ENCODE measurements around the gene SLC44A5.
"Not testable (repeated sequence)": the region's sequence is repeated elsewhere in the genome, so short reads cannot be mapped to it uniquely, and the experiment has no call there.

Gene SLC44A5

GRCh38 chr1:75520862-75521475 is 89.9 kb downstream of the SLC44A5 start:
- ATAC-seq = no peak

- ATAC-seq = no peak
These were observed 91.1 kb downstream of the SLC44A5 start for GRCh38 chr1:75519651-75520427.

DNA sequence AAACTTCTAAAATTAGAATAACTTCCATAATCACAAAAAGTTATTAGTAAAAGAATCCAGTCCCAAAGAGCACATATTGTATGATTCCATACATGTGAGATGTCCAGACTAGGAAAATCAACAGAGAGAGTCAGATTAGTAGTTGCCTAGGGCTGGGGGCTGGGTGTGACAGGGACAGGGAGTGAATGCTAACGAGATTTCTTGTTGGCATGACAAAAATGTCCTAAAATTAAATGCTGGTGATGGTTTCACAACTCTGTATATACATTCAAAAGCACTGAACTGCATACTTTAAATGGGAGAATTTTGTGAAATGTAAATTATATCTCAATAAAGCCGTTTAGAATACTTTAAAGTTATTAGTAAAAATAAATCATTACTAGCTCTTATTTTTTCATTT is 92.2 kb downstream of the SLC44A5 start:
- no peak for ATAC-seq

DNA sequence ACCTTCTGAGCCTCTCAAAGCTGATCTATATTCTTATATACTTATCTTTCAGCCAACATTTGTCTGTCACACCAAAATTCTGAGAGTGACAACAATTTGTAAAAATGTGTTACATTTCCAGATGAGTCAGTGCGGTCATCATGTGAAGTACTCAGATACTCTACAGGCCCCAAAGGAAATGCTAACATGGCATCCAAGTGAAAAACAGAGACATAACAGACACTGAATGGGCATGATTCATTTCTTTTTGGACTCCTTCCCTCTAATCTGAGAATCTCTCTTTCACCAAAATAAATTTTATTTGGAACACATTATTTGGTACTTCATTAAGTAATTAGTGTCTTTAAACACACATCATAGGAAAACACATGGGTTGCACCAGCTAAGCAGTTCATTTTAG is 96.6 kb downstream of the SLC44A5 start:
- ATAC-seq = no peak

- no peak for ATAC-seq
These were observed 103.9 kb downstream of the SLC44A5 start for GRCh38 chr1:75506976-75507375.

DNA sequence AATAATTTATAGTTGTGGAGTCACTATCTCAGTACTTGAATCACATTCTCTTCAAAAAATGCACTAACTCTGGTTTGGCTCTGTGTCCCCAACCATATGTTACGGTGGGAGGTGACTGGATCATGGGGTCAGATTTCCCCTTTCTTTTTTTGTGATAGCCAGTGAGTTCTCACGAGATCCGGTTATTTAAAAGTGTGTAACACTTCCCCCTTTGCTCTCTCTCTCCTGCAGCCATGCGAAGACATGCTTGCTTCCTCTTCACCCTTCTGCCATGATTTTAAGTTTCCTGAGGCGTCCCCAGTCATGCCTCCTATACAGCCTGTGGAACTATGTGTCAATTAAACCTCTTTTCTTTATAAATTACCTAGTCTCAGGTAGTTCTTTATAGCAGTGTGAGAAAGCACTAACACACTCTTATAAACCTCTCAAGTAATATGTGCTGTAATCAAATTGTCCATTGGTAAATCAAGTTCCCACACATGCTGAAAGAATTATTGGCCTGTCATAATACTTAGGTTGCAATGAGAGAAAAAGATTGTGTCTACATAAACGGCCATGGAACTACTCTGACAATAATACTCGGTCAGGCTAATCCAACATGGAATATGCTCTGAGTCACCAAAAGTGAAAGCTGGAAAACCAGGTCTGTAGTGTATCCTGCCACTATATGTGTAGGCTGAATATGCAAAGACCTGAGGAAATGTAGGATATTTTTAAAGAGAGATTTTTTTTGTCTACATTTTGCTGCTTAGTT is 107.5 kb downstream of the SLC44A5 start:
- ATAC-seq = no peak

DNA sequence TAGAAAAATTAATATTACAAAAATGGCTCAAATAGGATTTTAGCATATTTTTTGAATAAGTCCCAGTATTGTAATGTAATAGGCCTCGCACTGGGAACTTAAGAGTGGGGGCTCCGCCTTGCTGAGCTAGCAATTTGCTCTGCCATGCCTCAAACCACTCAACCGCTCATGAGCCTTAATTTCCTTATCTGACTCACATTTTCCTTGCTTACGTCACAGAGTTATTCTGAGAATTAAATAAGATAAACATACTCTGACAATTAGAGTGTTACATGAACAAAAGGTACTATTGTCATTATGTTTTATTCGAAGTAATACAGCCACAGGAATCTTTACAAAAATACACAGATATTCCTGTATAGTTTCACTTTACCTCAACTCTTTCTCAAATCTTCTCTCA is 108.1 kb downstream of the SLC44A5 start:
- ATAC-seq = no peak

DNA sequence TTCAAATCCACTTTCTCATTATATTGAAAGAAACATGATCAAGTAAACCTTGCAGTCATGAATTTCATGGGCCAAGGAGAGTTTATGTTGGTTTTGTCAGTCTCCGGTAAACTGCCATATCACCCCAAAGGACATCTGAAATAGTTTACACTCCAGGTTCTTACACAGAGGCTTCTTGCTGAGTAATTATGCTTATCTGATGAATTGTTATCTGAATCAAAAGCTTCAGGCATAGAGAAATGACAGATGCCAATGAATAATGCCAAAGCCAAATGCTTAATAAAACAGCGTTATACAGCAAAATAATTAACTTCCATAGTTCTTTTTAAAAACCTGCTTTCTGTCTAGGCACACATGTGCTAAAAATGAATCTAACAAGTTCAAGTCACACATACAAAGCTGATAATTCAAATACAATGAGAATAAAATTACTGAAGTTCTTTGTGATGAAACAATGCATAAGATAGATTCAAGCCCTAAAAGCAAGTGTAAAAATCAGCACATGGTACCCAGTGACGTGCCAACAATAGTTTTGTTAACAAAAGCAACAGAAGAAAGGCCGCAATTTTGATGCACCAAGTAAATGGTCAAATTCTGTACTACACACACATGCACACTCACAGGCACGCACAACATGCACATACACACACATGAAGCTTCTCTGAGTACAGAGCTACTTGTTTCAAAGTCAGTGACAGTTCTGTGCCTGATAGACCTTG is 109.2 kb downstream of the SLC44A5 start:
- no peak for ATAC-seq

- no peak for ATAC-seq
These were observed 118.9 kb downstream of the SLC44A5 start for GRCh38 chr1:75492011-75492410.

- ATAC-seq = no peak
These were observed 123.5 kb downstream of the SLC44A5 start for GRCh38 chr1:75487399-75487798.

- ATAC-seq = no peak
These were observed 126.1 kb downstream of the SLC44A5 start for GRCh38 chr1:75484789-75485188.

DNA sequence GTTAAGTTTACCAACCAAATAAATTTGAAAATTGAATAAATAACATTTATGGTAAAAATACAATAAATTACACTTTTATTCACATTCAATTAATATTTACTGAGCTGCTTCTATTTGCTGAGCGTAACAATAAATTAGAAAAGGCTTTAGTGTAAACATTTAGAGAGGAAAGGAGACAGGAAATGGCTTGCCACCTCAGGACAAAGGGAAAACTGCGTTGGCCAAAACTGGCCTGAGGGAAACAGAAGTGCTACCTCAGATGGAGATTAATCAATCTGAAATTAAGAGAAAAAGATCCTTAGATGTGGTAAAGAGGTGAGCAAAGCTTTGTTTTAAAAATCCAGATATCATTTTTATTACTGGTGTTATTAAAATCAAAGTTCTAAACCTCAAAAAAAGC is 128.0 kb downstream of the SLC44A5 start:
- no peak for ATAC-seq

DNA sequence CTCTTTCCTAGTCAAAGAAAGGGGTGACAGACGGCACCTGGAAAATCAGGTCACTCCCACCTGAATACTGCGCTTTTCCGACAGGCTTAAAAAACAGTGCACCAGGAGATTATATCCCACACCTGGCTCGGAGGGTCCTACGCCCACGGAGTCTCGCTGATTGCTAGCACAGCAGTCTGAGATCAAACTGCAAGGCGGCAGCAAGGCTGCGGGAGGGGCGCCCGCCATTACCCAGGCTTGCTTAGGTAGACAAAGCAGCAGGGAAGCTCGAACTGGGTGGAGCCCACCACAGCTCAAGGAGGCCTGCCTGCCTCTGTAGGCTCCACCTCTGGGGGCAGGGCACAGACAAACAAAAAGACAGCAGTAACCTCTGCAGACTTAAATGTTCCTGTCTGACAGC is 134.4 kb downstream of the SLC44A5 start:
- not testable (repeated sequence) for ATAC-seq

DNA sequence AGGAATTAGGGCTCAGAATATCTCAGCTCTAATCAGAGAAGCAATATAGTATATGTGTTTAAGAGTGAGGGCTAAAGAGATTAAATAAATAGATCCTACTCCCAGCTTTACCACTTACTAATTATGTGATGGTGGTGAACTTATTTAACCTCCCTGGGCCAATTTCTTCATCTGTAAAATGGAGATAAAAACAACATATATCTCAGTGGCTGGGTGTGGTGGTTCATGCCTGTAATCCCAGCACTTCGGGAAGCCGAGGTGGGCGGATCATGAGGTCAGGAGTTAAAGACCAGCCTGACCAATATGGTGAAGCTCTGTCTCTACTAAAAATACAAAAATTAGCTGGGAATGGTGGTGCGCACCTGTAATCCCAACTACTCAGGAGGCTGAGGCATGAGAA is 135.2 kb downstream of the SLC44A5 start:
- ATAC-seq = no peak

- ATAC-seq = no peak
These were observed 137.8 kb downstream of the SLC44A5 start for GRCh38 chr1:75472971-75473603.

DNA sequence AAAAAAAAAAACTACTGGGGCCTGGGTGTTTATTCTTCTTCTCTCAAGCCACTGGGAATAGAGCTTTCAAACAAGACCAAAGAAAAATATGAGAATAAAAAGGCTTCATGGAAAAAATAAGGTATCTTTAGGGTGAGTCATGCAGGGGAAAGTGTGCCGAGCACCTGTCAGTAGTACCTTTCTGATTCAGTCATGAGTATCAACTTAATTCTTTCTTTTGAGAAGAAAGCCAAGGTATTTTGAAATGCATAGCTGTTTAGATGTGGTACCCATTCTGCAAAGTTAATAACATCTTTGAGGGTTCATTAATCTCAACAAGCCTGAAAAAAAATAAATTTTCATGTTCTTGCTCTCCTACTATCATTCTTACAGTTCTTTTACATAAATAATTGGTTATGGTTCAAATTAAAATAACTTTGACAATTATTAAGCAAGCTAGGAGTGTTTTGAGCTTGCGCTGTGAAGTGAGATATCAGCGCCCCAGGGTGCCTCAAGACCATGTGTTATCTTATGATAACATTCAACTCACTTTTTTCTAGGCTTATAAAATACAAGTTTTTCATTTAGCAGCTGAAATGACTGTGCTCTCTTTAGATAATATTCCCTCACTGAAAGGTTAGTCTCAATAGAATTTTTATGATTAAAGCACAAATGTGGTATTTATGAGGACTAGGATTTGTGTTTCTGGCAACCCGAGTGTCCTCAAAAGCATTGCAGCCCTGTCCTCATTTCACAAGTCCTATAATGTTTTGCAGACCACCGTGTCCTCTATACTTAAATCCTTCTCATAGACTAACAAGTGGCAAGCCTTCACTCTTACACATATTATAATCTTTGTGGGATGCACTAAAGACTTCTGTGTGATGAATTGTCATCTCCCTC is 138.6 kb downstream of the SLC44A5 start:
- ATAC-seq = no peak

DNA sequence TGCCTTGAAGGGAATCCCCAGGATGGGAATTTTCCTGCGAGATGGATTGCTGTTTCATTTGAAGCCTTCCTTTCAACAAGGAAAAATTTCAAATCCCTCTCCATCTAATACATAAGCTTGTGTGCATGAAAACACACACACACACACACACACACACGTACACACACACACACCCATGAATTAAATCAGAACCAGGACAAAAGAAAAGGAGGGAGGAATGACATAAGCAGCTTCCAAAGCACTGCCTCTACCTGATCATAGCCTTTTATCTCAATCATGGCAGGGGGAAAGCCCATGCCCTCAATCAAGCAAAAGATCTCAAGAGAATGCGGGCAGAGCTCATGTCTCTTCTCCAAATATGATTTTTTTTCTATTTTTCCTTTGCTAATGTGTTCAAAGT is 139.7 kb downstream of the SLC44A5 start:
- ATAC-seq = no peak

GRCh38 chr1:75470448-75470847 is 140.5 kb downstream of the SLC44A5 start:
- ATAC-seq = no peak

- ATAC-seq = no peak
These were observed 141.2 kb downstream of the SLC44A5 start for GRCh38 chr1:75469586-75470173.

DNA sequence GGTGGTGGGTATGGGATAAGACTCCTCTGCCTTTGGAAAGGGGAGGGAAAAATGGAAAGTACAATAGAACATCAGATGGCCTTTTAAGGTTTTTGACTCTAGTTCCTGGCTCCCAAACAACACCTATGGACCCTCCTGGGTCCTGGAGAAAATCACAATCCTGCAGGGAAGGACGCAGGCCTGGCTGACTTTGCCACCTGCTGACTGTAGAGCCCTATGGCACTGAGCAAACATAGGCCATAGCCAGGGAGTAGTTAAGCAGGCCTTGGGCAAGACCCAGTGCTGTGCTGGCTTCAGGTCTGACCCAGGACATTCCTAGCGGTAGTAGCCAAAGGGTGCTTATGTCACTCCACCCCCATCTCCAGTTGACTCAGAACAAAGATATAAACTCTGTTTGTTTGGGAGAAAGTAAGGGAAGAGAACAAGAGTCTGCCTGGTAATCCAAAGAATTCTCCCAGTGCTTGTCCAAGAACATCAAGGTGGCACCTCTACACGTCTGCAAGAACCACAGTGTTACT is 149.0 kb downstream of the SLC44A5 start:
- ATAC-seq = no peak

GRCh38 chr1:75449998-75450397 is 160.9 kb downstream of the SLC44A5 start:
- ATAC-seq = no peak
